H9 (cell line): ENCODE measurements around the gene CCS. TPM values are rescaled to one million over a fixed set of nuclear protein-coding genes. Genes with fewer than 3 reads are reported as not detected.
A peak's percentile ranks its signal among the peaks of the same experiment; 100 is the strongest.

Source experiments
- DNase-seq: peaks from one replicate; pipeline ENCODE4 v3.0.0-alpha.2; 2017
- H2AFZ ChIP-seq: one replicate; pipeline ENCODE4 v1.6.1; 2013; ENCODE audit warnings: mild to moderate bottlenecking, low read length, control low read depth, moderate library complexity
- H2AK5ac ChIP-seq: 2 replicates; pipeline ENCODE4 v1.6.1; 2013; ENCODE audit warnings: low read length, control low read depth, mixed read lengths; ENCODE audit not compliant: insufficient read length
- H2BK120ac ChIP-seq: one replicate; pipeline ENCODE4 v1.6.1; 2013; ENCODE audit warnings: low read depth, mild to moderate bottlenecking, low read length, control low read depth, inconsistent platforms; ENCODE audit not compliant: poor library complexity, severe bottlenecking
- H2BK12ac ChIP-seq: 2 replicates; pipeline ENCODE4 v1.6.1; 2013; ENCODE audit warnings: low read length, control low read depth, mixed read lengths, low read depth; ENCODE audit not compliant: insufficient read length
- H2BK15ac ChIP-seq: 2 replicates; pipeline ENCODE4 v1.6.1; 2013; ENCODE audit warnings: low read depth, low read length, control low read depth
- H2BK20ac ChIP-seq: one replicate; pipeline ENCODE4 v1.6.1; 2013; ENCODE audit warnings: low read depth, mild to moderate bottlenecking, low read length, control low read depth, inconsistent platforms; ENCODE audit not compliant: poor library complexity, severe bottlenecking
- H2BK5ac ChIP-seq: 2 replicates; pipeline ENCODE4 v1.6.1; 2013; ENCODE audit warnings: low read length, control low read depth, mixed read lengths; ENCODE audit not compliant: insufficient read length
- H3K14ac ChIP-seq: 2 replicates; pipeline ENCODE4 v1.6.1; 2013; ENCODE audit warnings: low read length, control low read depth; ENCODE audit not compliant: insufficient read depth
- H3K18ac ChIP-seq: 2 replicates; pipeline ENCODE4 v1.6.1; 2013; ENCODE audit warnings: low read depth, mild to moderate bottlenecking, mixed read lengths, low read length, control low read depth; ENCODE audit not compliant: insufficient read length
- H3K23ac ChIP-seq: 2 replicates; pipeline ENCODE4 v1.6.1; 2013; ENCODE audit warnings: low read length, control low read depth, mixed read lengths, low read depth; ENCODE audit not compliant: insufficient read length
- H3K23me2 ChIP-seq: 2 replicates; pipeline ENCODE4 v1.6.1; 2013; ENCODE audit warnings: low read depth, mild to moderate bottlenecking, mixed read lengths, low read length, control low read depth; ENCODE audit not compliant: insufficient read length, poor library complexity, severe bottlenecking
- H3K27ac ChIP-seq: 2 replicates; pipeline ENCODE4 v1.5.1; 2013; ENCODE audit warnings: low read length, control low read depth, mixed read lengths, low read depth; ENCODE audit not compliant: insufficient read length
- H3K27me3 ChIP-seq: 2 replicates; pipeline ENCODE4 v1.6.1; 2013; ENCODE audit warnings: low read length, control low read depth, inconsistent platforms; ENCODE audit not compliant: insufficient read depth
- H3K4ac ChIP-seq: 2 replicates; pipeline ENCODE4 v1.6.1; 2013; ENCODE audit warnings: low read depth, mild to moderate bottlenecking, control low read depth, inconsistent platforms, low read length, moderate library complexity
- H3K4me1 ChIP-seq: 2 replicates; pipeline ENCODE4 v1.6.1; 2013; ENCODE audit warnings: low read length, control low read depth, inconsistent platforms; ENCODE audit not compliant: insufficient read depth
- H3K4me2 ChIP-seq: 2 replicates; pipeline ENCODE4 v1.6.1; 2013; ENCODE audit warnings: low read length, control low read depth, mixed read lengths; ENCODE audit not compliant: insufficient read length, insufficient read depth
- H3K56ac ChIP-seq: 2 replicates; pipeline ENCODE4 v1.6.1; 2013; ENCODE audit warnings: low read depth, mild to moderate bottlenecking, mixed read lengths, low read length, control low read depth; ENCODE audit not compliant: insufficient read length
- H3K79me1 ChIP-seq: 2 replicates; pipeline ENCODE4 v1.6.1; 2013; ENCODE audit warnings: low read depth, mild to moderate bottlenecking, moderate library complexity, low read length, control low read depth, inconsistent platforms; ENCODE audit not compliant: insufficient read depth, poor library complexity, severe bottlenecking
- H3K79me2 ChIP-seq: 2 replicates; pipeline ENCODE4 v1.6.1; 2013; ENCODE audit warnings: low read length, control low read depth, inconsistent platforms; ENCODE audit not compliant: insufficient read depth
- H3K9ac ChIP-seq: 2 replicates; pipeline ENCODE4 v1.6.1; 2013; ENCODE audit warnings: low read length, control low read depth, mixed read lengths; ENCODE audit not compliant: insufficient read length; ENCODE audit errors: extremely low read depth
- H3K9me3 ChIP-seq: one replicate; pipeline ENCODE4 v1.6.1; 2013; ENCODE audit warnings: low read depth, low read length, inconsistent platforms; ENCODE audit not compliant: control insufficient read depth
- H3T11ph ChIP-seq: one replicate; pipeline ENCODE4 v1.6.1; 2013; ENCODE audit warnings: mild to moderate bottlenecking, low read length, control low read depth, inconsistent platforms
- H4K20me1 ChIP-seq: one replicate; pipeline ENCODE4 v1.6.1; 2013; ENCODE audit not compliant: control insufficient read depth, insufficient read length, insufficient read depth
- H4K5ac ChIP-seq: 2 replicates; pipeline ENCODE4 v1.6.1; 2013; ENCODE audit warnings: low read depth, mild to moderate bottlenecking, mixed read lengths, low read length, control low read depth; ENCODE audit not compliant: insufficient read length
- H4K8ac ChIP-seq: replicated peaks from 2 replicates; pipeline ENCODE4 v1.6.1; 2013; ENCODE audit warnings: low read length, control low read depth, mixed read lengths, low read depth; ENCODE audit not compliant: insufficient read length
- H4K91ac ChIP-seq: 2 replicates; pipeline ENCODE4 v1.6.1; 2013; ENCODE audit warnings: low read depth, mild to moderate bottlenecking, moderate library complexity, mixed read lengths, low read length, control low read depth; ENCODE audit not compliant: insufficient read length
- H3K27ac Mint-ChIP-seq, 3 experiments: 2 replicates in 2 of 3; 3 replicates in 1 of 3; pipeline ENCODE4 v1.8.0; 2020 to 2021; ENCODE audit warnings: mixed read lengths in 3 of 3, mild to moderate bottlenecking in 1 of 3, moderate library complexity in 1 of 3
- H3K27me3 Mint-ChIP-seq: 2 replicates; pipeline ENCODE4 v1.8.0; 2021; ENCODE audit warnings: low read depth, mild to moderate bottlenecking, moderate library complexity, mixed read lengths
- H3K36me3 Mint-ChIP-seq, 3 experiments: 2 replicates in 2 of 3; 3 replicates in 1 of 3; pipeline ENCODE4 v1.8.0; 2020 to 2021; ENCODE audit warnings: low read depth in 3 of 3, mixed read lengths in 3 of 3; ENCODE audit not compliant: insufficient read depth in 1 of 3
- H3K4me1 Mint-ChIP-seq, 2 experiments: 2 replicates each; pipeline ENCODE4 v1.8.0; 2020; ENCODE audit warnings: mixed read lengths in 2 of 2
- H3K4me3 Mint-ChIP-seq, 2 experiments: 2 replicates in 1 of 2; 3 replicates in 1 of 2; pipeline ENCODE4 v1.8.0; 2020 to 2021; ENCODE audit warnings: mild to moderate bottlenecking in 2 of 2, mixed read lengths in 2 of 2, moderate library complexity in 1 of 2
- H3K9me3 Mint-ChIP-seq, 2 experiments: 2 replicates in 1 of 2; 3 replicates in 1 of 2; pipeline ENCODE4 v1.8.0; 2020; ENCODE audit warnings: mild to moderate bottlenecking in 2 of 2, mixed read lengths in 2 of 2, moderate library complexity in 1 of 2
- WGBS: extraction: QIAGEN DNeasy Blood & Tissue Kit; methylation state at CpG from one replicate; pipeline ENCODE4 v1.1.7; 2013; ENCODE audit warnings: missing lambda C conversion rate, low lambda C conversion rate, mixed read lengths; ENCODE audit not compliant: insufficient read length; ENCODE audit errors: extremely low coverage; 5-methylcytosine and 5-hydroxymethylcytosine counted together
- total RNA-seq: library from RNA; stranded (reverse); gene quantifications from 2 replicates; pipeline ENCODE4 v1.2.1, GENCODE V29; 2021
- TF ChIP-seq, protein P1 (sequence below): fragments of 200-600 bp; sonication (generic); conservative IDR thresholded peaks from 3 replicates; pipeline ENCODE4 v1.8.0; 2021; ENCODE audit warnings: antibody characterized with exemption, mild to moderate bottlenecking

The CCS gene
- total RNA-seq, 1 experiment from 2014 or later, result 61.1 TPM

DNA sequence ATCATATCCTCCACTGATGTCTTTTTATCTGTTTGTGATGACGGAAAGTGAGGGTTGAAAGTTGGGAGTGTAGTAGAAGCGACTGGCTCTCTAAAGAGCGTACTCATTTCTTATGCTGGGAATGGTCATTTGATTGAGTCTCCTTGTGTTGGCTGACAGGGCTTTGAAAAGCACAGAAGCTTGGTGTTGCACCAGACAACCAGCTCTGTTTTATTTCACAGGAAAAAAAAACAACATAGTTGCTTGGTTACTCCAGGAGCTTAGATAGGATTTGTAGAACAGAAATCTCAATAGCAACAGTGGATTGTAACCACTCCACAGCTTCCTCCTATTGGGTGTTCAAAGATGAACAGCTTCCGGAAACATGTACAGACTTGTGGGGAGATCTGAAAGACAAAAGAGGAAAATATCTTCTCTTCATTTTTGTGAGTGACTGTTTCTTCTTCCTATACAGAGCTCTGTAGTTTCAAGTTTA is 26.1 kb downstream of the CCS start:
- Histone ChIP-seq H2AFZ (no peak overlapping the region), H2BK5ac (no peak overlapping the region), H3K9me3 (no peaks in the 10 kb centered on the region), H3K79me1 (peaks cover 6% of the 10 kb centered on the region), H4K8ac (no peak overlapping the region), H2BK120ac (no peak overlapping the region), H3K56ac (no peak overlapping the region), H3K14ac (no peak overlapping the region), H3K27me3 (no peaks in the 10 kb centered on the region), H4K20me1 (peaks cover 3% of the 10 kb centered on the region), H3K4ac (no peak overlapping the region), H4K5ac (no peak overlapping the region), H3K79me2 (peaks cover 67% of the 10 kb centered on the region), H3K23me2 (peaks cover 14% of the 10 kb centered on the region), H3K23ac (no peak overlapping the region), H3K9ac (peak overlapping the region; percentile 91), H3K27ac (no peak overlapping the region), H4K91ac (no peak overlapping the region), H3K18ac (no peak overlapping the region), H3K4me1 (no peaks in the 10 kb centered on the region; the same call in 1 of the 2 replicates), H2BK15ac (no peak overlapping the region), H3T11ph (no peak overlapping the region), H2AK5ac (no peak overlapping the region), H3K4me2 (peak overlapping the region; percentile 86), H2BK12ac (no peak overlapping the region), H2BK20ac (no peak overlapping the region)
- Mint-ChIP-seq H3K4me1 (peaks cover 30 to 45% of the 10 kb centered on the region in 2 experiments), H3K9me3 (no peaks in the 10 kb centered on the region; a peak in 2 of 5 replicates), H3K27me3 (no peaks in the 10 kb centered on the region), H3K27ac (peak overlapping the region in 2 of 3 experiments; percentile 39 to 42; a peak in 2 of 7 replicates), H3K4me3 (peak overlapping the region; percentile 97 to 98), H3K36me3 (peaks cover 38 to 70% (median 60%) of the 10 kb centered on the region in 3 experiments)
- TF ChIP-seq, protein P1, sequence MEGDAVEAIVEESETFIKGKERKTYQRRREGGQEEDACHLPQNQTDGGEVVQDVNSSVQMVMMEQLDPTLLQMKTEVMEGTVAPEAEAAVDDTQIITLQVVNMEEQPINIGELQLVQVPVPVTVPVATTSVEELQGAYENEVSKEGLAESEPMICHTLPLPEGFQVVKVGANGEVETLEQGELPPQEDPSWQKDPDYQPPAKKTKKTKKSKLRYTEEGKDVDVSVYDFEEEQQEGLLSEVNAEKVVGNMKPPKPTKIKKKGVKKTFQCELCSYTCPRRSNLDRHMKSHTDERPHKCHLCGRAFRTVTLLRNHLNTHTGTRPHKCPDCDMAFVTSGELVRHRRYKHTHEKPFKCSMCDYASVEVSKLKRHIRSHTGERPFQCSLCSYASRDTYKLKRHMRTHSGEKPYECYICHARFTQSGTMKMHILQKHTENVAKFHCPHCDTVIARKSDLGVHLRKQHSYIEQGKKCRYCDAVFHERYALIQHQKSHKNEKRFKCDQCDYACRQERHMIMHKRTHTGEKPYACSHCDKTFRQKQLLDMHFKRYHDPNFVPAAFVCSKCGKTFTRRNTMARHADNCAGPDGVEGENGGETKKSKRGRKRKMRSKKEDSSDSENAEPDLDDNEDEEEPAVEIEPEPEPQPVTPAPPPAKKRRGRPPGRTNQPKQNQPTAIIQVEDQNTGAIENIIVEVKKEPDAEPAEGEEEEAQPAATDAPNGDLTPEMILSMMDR, result no peak
- no CpG with 5 or more reads among the region's 4 CpGs for WGBS
- DNase-seq, result no peak
